Fibroblast of skin of right quadriceps (primary cell): ENCODE data around the gene NEK6.
A peak's percentile ranks its signal among the peaks of the same experiment; 100 is the strongest.
"Not testable (repeated sequence)": the region's sequence is repeated elsewhere in the genome, so short reads cannot be mapped to it uniquely, and the experiment has no call there.

Experiments used
- DNase-seq: peaks from one replicate; pipeline ENCODE4 v3.0.0-alpha.2; 2013

NEK6 gene

GRCh38 chr9:124231095-124231737, 26.5 kb upstream of the NEK6 start:
- DNase-seq: no peak

GRCh38 chr9:124238546-124239140, 19.1 kb upstream of the NEK6 start:
- DNase-seq: no peak

DNA sequence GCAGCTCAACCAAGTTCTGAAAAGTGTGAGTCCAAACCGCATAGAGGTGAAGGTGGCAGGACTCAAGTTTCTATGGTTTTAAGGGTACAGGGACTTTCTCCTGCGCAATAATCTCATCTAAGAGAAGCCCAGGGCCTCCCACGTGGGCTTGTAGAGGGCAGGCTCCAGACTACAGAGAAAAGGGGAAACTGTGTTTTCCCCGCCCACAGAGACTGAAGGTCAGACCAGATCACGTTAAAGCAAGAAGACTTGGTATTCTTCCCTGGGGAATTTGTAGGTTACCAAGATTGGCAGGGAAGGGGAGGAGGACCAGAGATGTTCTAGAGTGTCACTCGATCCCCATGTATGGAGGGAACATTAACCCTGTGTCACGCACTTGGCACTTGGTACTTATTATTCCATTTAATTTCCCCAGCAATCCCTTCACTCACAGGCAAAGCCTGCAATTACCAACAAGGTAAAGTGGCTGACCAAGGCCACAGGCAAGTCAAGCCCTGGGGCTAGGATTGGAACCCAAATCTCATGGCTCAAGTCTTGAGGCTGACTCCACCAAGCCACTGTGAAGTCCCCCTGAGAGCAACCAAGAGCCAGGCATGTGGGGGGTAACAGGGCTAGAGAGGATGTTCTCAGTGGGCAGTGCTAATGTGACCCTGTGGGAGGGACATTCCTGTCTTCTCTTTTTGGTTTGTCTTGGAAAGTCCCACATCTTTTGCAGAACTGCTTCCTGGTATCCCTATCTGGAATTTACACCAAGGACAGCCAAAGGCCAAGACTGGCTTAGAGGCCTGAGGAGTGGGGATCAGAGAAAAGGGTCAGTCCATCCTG, 18.3 kb upstream of the NEK6 start:
- DNase-seq: no peak

DNA sequence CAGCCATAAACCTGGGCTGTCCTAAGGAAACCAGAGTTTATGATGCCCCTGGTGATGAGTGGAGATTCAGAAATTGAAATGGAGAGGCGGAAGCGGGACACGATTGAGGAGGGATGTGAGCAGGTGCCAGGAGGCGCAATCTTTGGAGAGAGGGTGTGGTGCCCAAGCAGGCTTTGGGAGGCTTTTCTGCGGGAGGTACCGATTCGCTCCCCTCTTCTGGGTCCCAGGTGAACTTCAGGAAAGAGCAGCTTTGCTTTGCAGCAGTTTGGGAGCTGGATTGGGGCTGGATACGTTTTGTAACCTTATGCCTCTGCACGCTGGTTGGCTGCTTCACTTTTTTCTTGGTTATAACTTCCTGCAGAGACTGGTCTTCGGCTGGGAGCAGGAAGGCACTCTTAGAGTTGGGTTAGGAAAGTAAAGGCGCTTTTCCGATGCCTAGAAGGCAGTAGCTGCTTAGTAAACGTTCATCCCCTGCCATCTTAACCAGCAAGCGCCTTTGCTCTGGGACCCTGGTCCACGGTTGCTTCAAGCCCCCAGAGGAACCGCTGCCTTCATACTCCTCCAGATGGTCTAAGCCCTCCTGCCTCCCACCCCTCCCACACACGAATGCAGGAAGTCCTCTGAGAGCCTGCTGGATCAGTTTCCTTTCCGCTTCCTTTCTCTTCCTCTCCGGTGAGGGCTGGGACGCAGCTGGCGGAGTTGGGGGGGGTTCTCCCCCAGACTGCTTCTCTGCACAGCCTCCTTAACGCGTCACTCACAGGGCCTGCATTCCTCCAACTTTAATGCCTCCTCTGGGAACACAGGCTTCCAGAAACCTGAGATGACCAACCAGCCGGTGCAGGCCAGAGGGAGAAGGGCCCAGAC, 15.2 kb upstream of the NEK6 start:
- DNase-seq: peak; percentile 86

DNA sequence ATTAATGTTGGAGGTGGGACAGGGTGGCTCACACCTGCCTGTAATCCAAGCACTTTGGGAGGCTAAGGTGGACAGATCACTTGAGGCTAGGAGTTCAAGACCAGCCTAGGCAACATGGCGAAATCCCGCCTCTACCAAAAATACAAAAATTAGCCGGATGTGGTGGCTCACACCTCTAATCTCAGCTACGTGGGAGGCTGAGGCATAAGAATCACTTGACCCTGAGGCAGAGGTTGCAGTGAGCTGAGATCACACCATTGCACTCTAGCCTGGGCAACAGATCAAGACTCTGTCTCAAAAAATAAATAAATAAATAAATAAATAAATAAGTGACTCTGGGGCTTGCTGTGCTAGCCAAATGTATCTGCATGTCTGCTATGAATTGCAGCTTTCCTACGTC, 10.4 kb upstream of the NEK6 start:
- DNase-seq: not testable (repeated sequence)

DNA sequence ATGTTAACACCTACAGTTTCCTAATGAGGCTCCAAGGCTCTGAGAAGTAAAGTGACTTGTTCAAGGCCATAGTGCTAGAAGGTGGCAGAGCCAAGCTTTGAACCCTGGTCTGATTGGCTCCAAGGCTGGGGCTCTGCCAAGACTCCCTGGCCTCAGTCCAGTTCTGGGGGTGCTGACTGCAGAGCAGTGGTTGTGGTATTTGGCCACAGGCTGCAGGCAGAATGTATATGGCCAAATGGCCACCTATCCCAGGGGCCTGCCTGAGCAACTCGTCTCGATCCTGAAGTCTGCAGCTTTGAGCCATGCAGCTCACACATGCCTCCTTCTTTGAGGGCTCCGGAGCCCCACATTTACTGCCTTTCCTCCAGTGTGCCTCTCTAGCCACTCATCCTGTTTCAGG, 9.7 kb upstream of the NEK6 start:
- DNase-seq: no peak

DNA sequence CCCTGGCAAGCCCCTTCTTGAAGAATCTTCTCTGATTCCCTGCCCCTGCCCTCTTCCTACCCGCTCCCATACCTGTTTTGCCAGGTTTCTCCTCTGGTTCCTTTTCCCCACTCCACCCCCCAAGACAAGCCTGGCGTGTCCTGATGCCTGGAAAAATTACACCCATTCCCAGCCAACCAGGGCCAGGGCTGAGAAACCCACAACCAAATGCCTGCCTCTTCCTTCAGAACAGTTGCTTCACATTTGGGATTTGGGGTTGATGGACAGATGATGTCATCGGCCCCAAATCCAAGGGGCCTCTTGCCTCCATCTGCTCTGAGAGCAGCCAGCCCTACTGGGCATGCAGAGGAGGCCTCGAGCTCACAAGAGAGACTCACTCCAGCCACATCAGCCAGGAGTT, 8.8 kb upstream of the NEK6 start:
- peak; percentile 57 for DNase-seq

DNA sequence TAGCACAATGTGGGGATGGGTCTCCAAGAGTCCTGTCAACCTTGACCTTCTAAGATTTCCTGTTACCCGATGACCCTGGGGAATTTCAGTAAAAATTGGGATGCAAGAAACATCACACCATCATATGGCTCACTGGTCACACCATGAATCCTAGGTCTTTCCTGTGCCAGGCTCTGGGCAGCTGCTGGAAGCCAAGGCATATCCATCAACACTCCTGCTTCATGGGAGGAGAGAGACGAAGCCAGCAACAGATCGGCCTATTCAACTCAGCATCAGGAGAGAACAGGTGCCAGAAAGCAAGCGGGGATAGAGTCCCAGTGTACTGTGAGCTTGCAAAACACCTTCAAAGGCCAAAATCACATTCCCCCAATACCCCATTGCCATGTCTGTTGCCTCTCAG, 6.5 kb upstream of the NEK6 start:
- no peak for DNase-seq

- peak; percentile 84 for DNase-seq
These were observed 6.0 kb upstream of the NEK6 start for GRCh38 chr9:124251605-124252378.

GRCh38 chr9:124252878-124253277, 4.9 kb upstream of the NEK6 start:
- not testable (repeated sequence) for DNase-seq

DNA sequence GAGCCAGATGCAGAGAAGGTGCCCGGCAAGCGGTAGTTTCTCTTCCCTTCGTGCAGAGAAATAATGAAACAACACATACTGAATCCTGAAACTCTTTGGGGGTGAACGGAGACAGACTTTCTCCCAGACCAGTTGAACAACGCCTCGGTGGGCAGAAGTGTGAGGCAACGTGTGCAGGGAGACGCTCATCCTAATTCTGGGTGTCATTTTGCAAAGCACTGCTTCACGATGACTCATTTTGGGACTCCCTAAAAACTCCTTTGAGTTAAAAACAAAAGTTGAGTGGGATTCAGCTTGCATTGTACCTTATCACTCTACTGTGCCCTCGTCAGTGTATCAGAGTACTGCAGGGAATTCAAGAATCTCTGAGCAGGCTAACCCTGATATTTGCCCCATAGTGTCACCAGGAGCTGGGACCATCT, 3.5 kb upstream of the NEK6 start:
- DNase-seq: no peak

GRCh38 chr9:124255222-124255621, 2.5 kb upstream of the NEK6 start:
- no peak for DNase-seq

- peak; percentile 88 for DNase-seq
These were observed 1.2 kb upstream of the NEK6 start for GRCh38 chr9:124256517-124257069.

DNA sequence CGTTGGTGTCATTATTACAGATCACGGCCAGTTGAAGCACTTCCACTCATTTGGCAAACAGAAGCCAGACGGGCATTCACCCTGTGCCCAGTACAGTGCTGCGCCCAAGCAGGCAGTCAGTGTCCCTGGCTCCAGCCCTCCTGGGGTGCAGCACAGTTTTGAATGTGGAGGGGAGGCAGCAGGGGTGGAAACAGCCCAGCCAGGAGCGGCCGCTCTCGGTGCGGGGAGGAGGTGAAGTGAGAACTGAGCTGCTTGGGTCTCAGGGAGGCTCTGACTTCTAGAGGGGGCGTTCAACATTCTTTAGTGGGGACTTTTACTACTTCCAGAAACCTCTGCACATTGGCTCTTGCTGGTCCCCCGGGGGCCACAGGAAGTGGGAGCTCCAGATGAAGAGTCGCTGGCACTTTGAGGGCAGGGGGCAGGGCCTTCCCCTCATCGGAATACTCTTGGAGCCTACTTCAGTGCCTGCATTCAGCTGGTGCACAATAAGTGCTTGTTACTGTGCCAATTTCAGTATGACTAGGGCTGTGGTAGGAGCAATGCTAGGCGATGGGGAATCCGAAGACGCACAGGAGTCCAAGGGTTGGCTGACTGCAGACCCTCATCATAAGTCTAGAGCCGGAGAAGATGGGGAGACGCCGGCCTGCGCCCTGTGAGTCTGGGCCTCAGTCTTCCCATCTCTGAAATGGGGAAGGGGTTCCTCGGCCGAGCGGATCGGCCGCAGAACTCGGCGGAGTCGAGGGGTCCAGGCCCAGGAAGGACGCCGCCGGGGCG, 492 bp upstream of the NEK6 start:
- peak; percentile 56 for DNase-seq

DNA sequence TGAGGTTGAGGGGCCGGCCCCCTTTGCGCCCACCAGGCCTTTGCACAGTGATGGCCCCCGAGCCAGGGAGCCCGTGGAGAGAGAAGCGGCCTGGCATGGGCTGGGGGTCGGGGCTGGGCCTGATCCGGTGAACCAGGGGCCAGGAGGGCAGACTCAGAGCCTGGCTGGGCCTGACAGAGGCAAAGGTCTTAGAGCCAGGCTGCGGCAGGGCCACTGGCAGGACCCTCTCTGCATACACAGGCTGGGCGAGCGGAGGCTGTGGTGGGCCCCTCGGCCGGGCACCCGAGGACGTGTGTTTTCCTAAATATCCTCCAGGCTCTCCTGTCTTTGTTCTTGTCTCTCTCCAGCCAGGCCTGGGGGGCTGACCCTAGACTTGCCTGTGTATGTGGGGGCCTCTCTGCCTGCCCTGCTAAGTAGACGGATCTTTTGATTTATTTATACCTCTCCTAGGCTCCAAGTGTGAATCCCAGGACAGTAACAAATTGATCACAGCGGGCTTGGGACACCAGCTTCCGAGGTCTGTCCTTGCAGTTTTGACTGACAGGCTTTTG, 933 bp downstream of the NEK6 start:
- no peak for DNase-seq

- peak; percentile 96 for DNase-seq
These were observed 1.5 kb downstream of the NEK6 start for GRCh38 chr9:124259158-124259808.

- DNase-seq: peak; percentile 63
These were observed 3.2 kb downstream of the NEK6 start for GRCh38 chr9:124260769-124261603.

DNA sequence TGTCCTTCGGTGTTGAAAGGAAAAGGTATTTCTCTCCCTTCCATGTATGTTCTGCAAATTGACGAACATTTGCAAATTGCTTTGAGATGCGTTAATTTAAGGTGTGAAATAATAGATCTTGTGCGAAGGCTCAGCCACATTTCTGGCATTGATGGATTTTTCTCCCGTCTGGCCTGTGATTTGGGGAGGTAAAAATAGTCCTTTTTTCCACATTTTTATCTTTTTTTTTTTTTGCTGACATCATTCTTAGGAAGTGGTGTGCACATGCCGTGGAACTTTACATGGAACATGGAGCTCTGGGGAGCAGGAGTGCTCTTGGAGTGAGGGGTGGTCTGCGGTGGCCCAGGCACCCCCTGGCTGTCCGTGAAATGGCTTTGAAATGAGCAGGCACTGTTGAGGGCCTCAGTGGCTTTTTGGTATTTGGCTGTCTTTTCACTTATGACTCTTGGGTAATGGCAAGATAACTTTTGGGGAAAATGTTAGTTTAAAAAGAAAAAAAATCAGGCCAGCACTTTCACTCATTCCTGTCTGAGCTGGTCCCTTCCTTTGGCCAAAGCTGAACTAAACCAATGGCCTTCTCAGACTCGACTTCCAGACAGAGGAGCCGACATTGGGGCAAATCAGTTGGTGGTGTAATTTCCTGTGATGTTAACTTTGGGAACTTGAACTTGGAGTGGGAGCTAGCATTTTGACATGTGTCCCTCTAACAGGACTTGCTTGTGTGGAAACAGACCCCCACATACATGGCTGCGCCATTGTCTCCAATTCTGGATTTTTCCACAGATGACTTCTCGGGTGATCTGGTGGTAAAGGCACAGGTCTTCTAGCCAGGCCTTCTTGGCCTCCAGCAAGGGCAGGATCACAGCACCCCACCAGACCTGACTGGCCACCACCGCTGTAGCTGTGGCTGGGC, 4.2 kb downstream of the NEK6 start:
- DNase-seq: no peak
